Adrenal gland (tissue), 12 donors: ENCODE data around the gene MYH11. TPM values are rescaled to one million over a fixed set of nuclear protein-coding genes. Genes with fewer than 3 reads are reported as not detected.

Experiments
- DNase-seq, 7 donors: peaks; one replicate each; pipeline ENCODE4 v3.0.0-alpha.2; 2019 to 2020
- H3K27ac ChIP-seq, 5 donors: fragments of 200-600 bp; sonication (generic) in 4 of 5; 1 replicate in 3 of 5; 2 replicates in 2 of 5; pipeline versions ENCODE4 v1.5.1 to v1.8.0; 2016 to 2020; ENCODE audit warnings: mild to moderate bottlenecking in 1 of 5
- H3K27me3 ChIP-seq: fragments of 200-600 bp; 2 replicates; pipeline ENCODE4 v1.8.0; 2021
- H3K36me3 ChIP-seq, 2 donors: fragments of 200-600 bp; replicated peaks in 1 of 2; 1 replicate in 1 of 2; 2 replicates in 1 of 2; pipeline versions ENCODE4 v1.5.1 to v1.8.0; 2018 to 2022
- H3K4me1 ChIP-seq, 2 donors: fragments of 200-600 bp; replicated peaks in 1 of 2; 1 replicate in 1 of 2; 2 replicates in 1 of 2; pipeline versions ENCODE4 v1.5.1 to v1.8.0; 2018 to 2021
- H3K4me3 ChIP-seq, 4 donors: fragments of 200-600 bp; sonication (generic) in 3 of 4; one replicate each; pipeline ENCODE4 v1.5.1; 2016 to 2018
- H3K9me3 ChIP-seq, 3 donors: fragments of 200-600 bp; sonication (generic) in 1 of 3; replicated peaks in 1 of 3; 1 replicate in 2 of 3; 2 replicates in 1 of 3; pipeline versions ENCODE4 v1.5.1 to v1.8.0; 2016 to 2021
- CTCF ChIP-seq, 6 experiments: fragments of 450-650 bp in 4 of 6; fragments of 200-600 bp in 2 of 6; sonication (generic) in 1 of 6; IDR thresholded peaks; 1 replicate in 5 of 6; 2 replicates in 1 of 6; pipeline versions ENCODE4 v1.5.1 to v1.8.0; 2016 to 2021; ENCODE audit warnings: antibody characterized with exemption in 6 of 6, mild to moderate bottlenecking in 2 of 6, moderate library complexity in 1 of 6
- POLR2A ChIP-seq, 2 donors: fragments of 450-650 bp; IDR thresholded peaks; one replicate each; pipeline ENCODE4 v1.6.1; 2017; ENCODE audit warnings: antibody characterized with exemption in 2 of 2, mild to moderate bottlenecking in 2 of 2, moderate library complexity in 1 of 2
- WGBS, 4 donors: extraction: QIAGEN DNeasy Blood & Tissue Kit in 2 of 4; methylation state at CpG; one replicate each; pipeline versions ENCODE4 v1.1.5 to v1.1.7; 2013 to 2017; 5-methylcytosine and 5-hydroxymethylcytosine counted together
- intact Hi-C, 2 donors: fragments of 100-400 bp; cut with DNase I; formaldehyde crosslinking; loops; one replicate each; pipeline versions ENCODE4 v1.14.1 to v1.15.0; 2022 to 2023
- polyA plus RNA-seq, 3 donors: library from polyadenylated mRNA; stranded (reverse); fragments of 200-250 nt in 2 of 3; fragments of 350-450 nt in 1 of 3; fragmentation: Illumina TruSeq in 1 of 3; extraction: RNeasy Lipid Tissue Mini Kit (QIAGEN cat#74804) in 1 of 3; gene quantifications; one replicate each; pipeline ENCODE4 v1.2.3, GENCODE V29; 2013 to 2014
- total RNA-seq, 9 donors: library from RNA; depleted of rRNA in 4 of 9; stranded (reverse); fragments of >200 nt in 4 of 9; fragments of 120-200 nt in 1 of 9; fragmentation: NEBNext Ultra II Directional in 1 of 9; extraction: Animal tissue kit (Norgen Biotek cat#: 25700) in 1 of 9; gene quantifications; one replicate each; pipeline versions ENCODE4 v1.1.0 to v1.2.4, GENCODE V29; 2013 to 2023
- donor health status: healthy with polysubstance abuse.
- donor health status: Bipolar disorder and iron deficiency.
- donor health status: DM: yes; HTN: yes; CAD: no.
- donor health status: DM: no; HTN: no; CAD: no.
- donor health status: DM: no; HTN: no; CAD: no.
- donor health status: DM: yes; HTN: yes; CAD: no.

The MYH11 gene
- total and polyA plus RNA-seq, 12 donors, result 2.4 to 45.1 (median 16.5) TPM

GRCh38 chr16:15783985-15784384 lies 72.8 kb downstream of the MYH11 start:
- Histone ChIP-seq H3K27ac (no peak overlapping the region), H3K9me3 (no peaks in the 10 kb centered on the region), H3K4me1 (peaks cover 0 to 4% of the 10 kb centered on the region in 2 donors), H3K36me3 (no peaks in the 10 kb centered on the region), H3K4me3 (no peak overlapping the region), H3K27me3 (no peaks in the 10 kb centered on the region)
- WGBS, 4 donors, result 96 to 99% (median 98%) methylated on average over 7 to 10 of the region's 10 CpGs
- no peak for DNase-seq
- intact Hi-C loops, result no loop called here
- TF ChIP-seq CTCF (IDR thresholded peaks at IDR 0.05), result no peak
- TF ChIP-seq POLR2A (IDR thresholded peaks at IDR 0.05), result no peak

- intact Hi-C loops, result no loop called here
Measured at GRCh38 chr16:15782573-15783365, 74.1 kb downstream of the MYH11 start.

GRCh38 chr16:15781650-15782049 lies 75.2 kb downstream of the MYH11 start:
- no peaks in the 10 kb centered on the region for H3K4me1 ChIP-seq
- TF ChIP-seq CTCF (IDR thresholded peaks at IDR 0.05) (no peak), POLR2A (IDR thresholded peaks at IDR 0.05) (no peak)
- intact Hi-C loops, result no loop called here
- no peaks in the 10 kb centered on the region for H3K27me3 ChIP-seq
- H3K27ac ChIP-seq, result no peak overlapping the region
- no peaks in the 10 kb centered on the region for H3K36me3 ChIP-seq
- WGBS, 4 donors, result 87 to 97% (median 96%) methylated on average over 3 of the region's 3 CpGs
- no peak for DNase-seq
- no peaks in the 10 kb centered on the region for H3K9me3 ChIP-seq
- H3K4me3 ChIP-seq, result no peak overlapping the region

More at GRCh38 chr16:15782573-15783365, 74.1 kb downstream of the MYH11 start:
- no peak for TF ChIP-seq POLR2A (IDR thresholded peaks at IDR 0.05)
- no peak for TF ChIP-seq CTCF (IDR thresholded peaks at IDR 0.05)
- no peak for DNase-seq
- H3K36me3 ChIP-seq, result no peaks in the 10 kb centered on the region
- WGBS, 4 donors, result 65 to 75% (median 68%) methylated on average over 13 of the region's 13 CpGs
- no peaks in the 10 kb centered on the region for H3K9me3 ChIP-seq
- no peak overlapping the region for H3K4me3 ChIP-seq
- H3K27ac ChIP-seq, result no peak overlapping the region
- H3K27me3 ChIP-seq, result no peaks in the 10 kb centered on the region
- H3K4me1 ChIP-seq, result no peaks in the 10 kb centered on the region

- Histone ChIP-seq H3K27me3 (no peaks in the 10 kb centered on the region), H3K9me3 (no peaks in the 10 kb centered on the region), H3K4me1 (no peaks in the 10 kb centered on the region), H3K36me3 (no peaks in the 10 kb centered on the region), H3K27ac (no peak overlapping the region), H3K4me3 (no peak overlapping the region)
- TF ChIP-seq POLR2A (IDR thresholded peaks at IDR 0.05), result no peak
- TF ChIP-seq CTCF (IDR thresholded peaks at IDR 0.05), result no peak
- intact Hi-C loops, result no loop called here
- no peak for DNase-seq
- 89 to 92% (median 90%) methylated on average over 7 of the region's 7 CpGs for WGBS, 4 donors
Measured at GRCh38 chr16:15780805-15781204, 76.0 kb downstream of the MYH11 start.
